Urinary bladder (tissue), 4 donors: ENCODE measurements around the gene KARS1. TPM values are rescaled to one million over a fixed set of nuclear protein-coding genes. Genes with fewer than 3 reads are reported as not detected.

Source experiments
- DNase-seq: peaks from one replicate; pipeline ENCODE4 v3.0.0-alpha.2; 2015; ENCODE audit errors: extremely low spot score
- H3K27ac ChIP-seq: one replicate; pipeline ENCODE4 v1.5.1; 2013; ENCODE audit warnings: low read depth, mild to moderate bottlenecking, moderate library complexity
- H3K36me3 ChIP-seq: one replicate; pipeline ENCODE4 v1.6.1; 2013; ENCODE audit warnings: mild to moderate bottlenecking, moderate library complexity; ENCODE audit not compliant: insufficient read depth
- H3K4me1 ChIP-seq: one replicate; pipeline ENCODE4 v1.6.1; 2013; ENCODE audit warnings: mild to moderate bottlenecking, moderate library complexity; ENCODE audit not compliant: insufficient read depth
- H3K4me3 ChIP-seq: one replicate; pipeline ENCODE4 v1.5.1; 2013; ENCODE audit warnings: low read depth, low read length
- WGBS: extraction: QIAGEN DNeasy Blood & Tissue Kit; methylation state at CpG from one replicate; pipeline ENCODE4 v1.1.7; 2013; 5-methylcytosine and 5-hydroxymethylcytosine counted together
- polyA plus RNA-seq: library from polyadenylated mRNA; stranded (reverse); fragments of 200-250 nt; gene quantifications from one replicate; pipeline ENCODE4 v1.2.3, GENCODE V29; 2013
- total RNA-seq: library from RNA; depleted of rRNA; stranded (reverse); fragments of >200 nt; gene quantifications from one replicate; pipeline ENCODE4 v1.2.3, GENCODE V29; 2014
- donor health status: healthy with polysubstance abuse.
- donor health status: healthy.

Gene KARS1
- total and polyA plus RNA-seq, 2 donors, result 90.6 to 91.1 TPM

GRCh38 chr16:75589306-75589705, 58.2 kb downstream of the KARS1 start:
- 66% methylated on average over 3 of the region's 3 CpGs for WGBS
- Histone ChIP-seq H3K4me3 (no peak overlapping the region), H3K4me1 (no peaks in the 10 kb centered on the region), H3K27ac (no peak overlapping the region), H3K36me3 (no peaks in the 10 kb centered on the region)
- no peak for DNase-seq

GRCh38 chr16:75588716-75589115, 58.7 kb downstream of the KARS1 start:
- 95% methylated on average over 4 of the region's 4 CpGs for WGBS
- Histone ChIP-seq H3K4me1 (no peaks in the 10 kb centered on the region), H3K4me3 (no peak overlapping the region), H3K27ac (no peak overlapping the region), H3K36me3 (no peaks in the 10 kb centered on the region)
- DNase-seq, result no peak

GRCh38 chr16:75584108-75584507, 63.4 kb downstream of the KARS1 start:
- Histone ChIP-seq H3K27ac (no peak overlapping the region), H3K4me1 (no peaks in the 10 kb centered on the region), H3K36me3 (peaks cover 3% of the 10 kb centered on the region), H3K4me3 (no peak overlapping the region)
- WGBS, result 87% methylated on average over 3 of the region's 3 CpGs
- DNase-seq, result no peak

- DNase-seq, result no peak
- H3K27ac ChIP-seq, result no peak overlapping the region
- peaks cover 5% of the 10 kb centered on the region for H3K36me3 ChIP-seq
- 88% methylated on average over 7 of the region's 7 CpGs for WGBS
- H3K4me3 ChIP-seq, result no peak overlapping the region
- H3K4me1 ChIP-seq, result no peaks in the 10 kb centered on the region
Measured at GRCh38 chr16:75579281-75579834, 68.1 kb downstream of the KARS1 start.

- 95% methylated on average over 2 of the region's 2 CpGs for WGBS
- H3K4me3 ChIP-seq, result no peak overlapping the region
- H3K4me1 ChIP-seq, result no peaks in the 10 kb centered on the region
- H3K27ac ChIP-seq, result no peak overlapping the region
- DNase-seq, result no peak
- peaks cover 5% of the 10 kb centered on the region for H3K36me3 ChIP-seq
Measured at GRCh38 chr16:75578725-75579124, 68.7 kb downstream of the KARS1 start.

- 94% methylated on average over 7 of the region's 7 CpGs for WGBS
- no peak for DNase-seq
- no peak overlapping the region for H3K4me3 ChIP-seq
- no peak overlapping the region for H3K27ac ChIP-seq
- H3K36me3 ChIP-seq, result peaks cover 5% of the 10 kb centered on the region
- H3K4me1 ChIP-seq, result no peaks in the 10 kb centered on the region
Measured at GRCh38 chr16:75578212-75578611, 69.3 kb downstream of the KARS1 start.

Other genes starting within 250 kb of the KARS1 start
- 78.8 TPM for gene CFDP1, start 214.2 kb downstream of the KARS1 start, total RNA-seq
- gene CFDP1, start 214.2 kb downstream of the KARS1 start, polyA plus RNA-seq, result 71.0 TPM
- gene TMEM170A, start 183.0 kb downstream of the KARS1 start, total RNA-seq, result 46.7 TPM
- 7.2 TPM for gene TMEM170A, start 183.0 kb downstream of the KARS1 start, polyA plus RNA-seq
- 1.7 TPM for gene CHST6, start 152.2 kb downstream of the KARS1 start, total RNA-seq
- 0.15 TPM for gene CHST6, start 152.2 kb downstream of the KARS1 start, polyA plus RNA-seq
- gene CHST5, start 111.6 kb downstream of the KARS1 start, total RNA-seq, result not detected
- gene CHST5, start 111.6 kb downstream of the KARS1 start, polyA plus RNA-seq, result 0.09 TPM
- gene TMEM231, start 91.4 kb downstream of the KARS1 start, total RNA-seq, result 14.7 TPM
- gene TMEM231, start 91.4 kb downstream of the KARS1 start, polyA plus RNA-seq, result 10.7 TPM
- gene GABARAPL2, start 81.3 kb downstream of the KARS1 start, total RNA-seq, result 77.5 TPM
- 168 TPM for gene GABARAPL2, start 81.3 kb downstream of the KARS1 start, polyA plus RNA-seq
- 47.2 TPM for gene ADAT1, start 24.4 kb downstream of the KARS1 start, total RNA-seq
- 16.9 TPM for gene ADAT1, start 24.4 kb downstream of the KARS1 start, polyA plus RNA-seq
- gene TERF2IP, start 108 bp upstream of the KARS1 start, total RNA-seq, result 39.1 TPM
- 67.7 TPM for gene TERF2IP, start 108 bp upstream of the KARS1 start, polyA plus RNA-seq
- gene CPHXL2, start 29.3 kb upstream of the KARS1 start, total RNA-seq, result not detected
- not detected for gene CPHXL2, start 29.3 kb upstream of the KARS1 start, polyA plus RNA-seq
- not detected for gene DUXB, start 53.8 kb upstream of the KARS1 start, total RNA-seq
- not detected for gene DUXB, start 53.8 kb upstream of the KARS1 start, polyA plus RNA-seq
- gene CPHXL, start 78.8 kb upstream of the KARS1 start, total RNA-seq, result not detected
- gene CPHXL, start 78.8 kb upstream of the KARS1 start, polyA plus RNA-seq, result not detected